Sigmoid colon (tissue), 4 donors: Measurements from ENCODE around the gene PFKP.

Experiments used
- CTCF ChIP-seq, 4 experiments: fragments of 450-650 bp in 3 of 4; fragments of 200-600 bp in 1 of 4; IDR thresholded peaks; one replicate each; pipeline ENCODE4 v1.5.1; 2016 to 2019; ENCODE audit warnings: antibody characterized with exemption in 4 of 4, mild to moderate bottlenecking in 3 of 4, moderate library complexity in 2 of 4
- POLR2AphosphoS5 ChIP-seq, 4 donors: sonication (generic); formaldehyde crosslinking; IDR thresholded peaks; one replicate each; pipeline ENCODE4 v1.6.1; 2017; ENCODE audit warnings: antibody characterized with exemption in 4 of 4

GRCh38 chr10:3154666-3155065, 87.3 kb downstream of the PFKP start:
- TF ChIP-seq CTCF (IDR thresholded peaks at IDR 0.05) (no peak), POLR2AphosphoS5 (IDR thresholded peaks at IDR 0.05) (no peak)
